Islet precursor cell (in vitro differentiated cells): ENCODE data around the gene HDAC2.
"Not testable (repeated sequence)": the region's sequence is repeated elsewhere in the genome, so short reads cannot be mapped to it uniquely, and the experiment has no call there.

Experiments used
- DNase-seq: peaks from one replicate; pipeline ENCODE4 v3.0.0-alpha.2; 2018

Gene HDAC2

GRCh38 chr6:113970805-113971676 is at the start of gene HDAC2:
Gene HDAC2 (minus strand): TSS chr6:113971148. CDS start chr6:113970908, 240 bp downstream.
- peak; percentile 90 for DNase-seq

DNA sequence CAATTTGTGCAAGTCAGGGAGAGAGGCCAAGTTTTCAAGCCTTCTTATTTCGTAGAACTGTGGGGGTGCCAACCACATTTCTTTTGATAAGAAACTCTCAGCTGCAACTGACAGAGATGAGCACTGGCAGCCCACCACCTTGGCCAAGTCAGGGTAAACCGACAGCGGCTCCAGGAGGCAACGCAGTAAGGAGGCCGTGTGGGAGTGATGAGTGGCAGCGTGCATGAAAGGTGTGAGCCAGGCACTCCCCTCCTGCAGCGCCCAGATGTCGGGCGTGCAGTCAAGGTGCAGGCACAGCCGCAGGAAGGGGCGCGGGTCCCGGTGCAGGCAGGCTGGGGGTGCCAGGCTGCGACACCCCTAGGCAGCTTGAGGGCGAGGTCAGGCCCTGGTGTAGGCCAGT is 49.2 kb upstream of the HDAC2 start:
- DNase-seq, result no peak

DNA sequence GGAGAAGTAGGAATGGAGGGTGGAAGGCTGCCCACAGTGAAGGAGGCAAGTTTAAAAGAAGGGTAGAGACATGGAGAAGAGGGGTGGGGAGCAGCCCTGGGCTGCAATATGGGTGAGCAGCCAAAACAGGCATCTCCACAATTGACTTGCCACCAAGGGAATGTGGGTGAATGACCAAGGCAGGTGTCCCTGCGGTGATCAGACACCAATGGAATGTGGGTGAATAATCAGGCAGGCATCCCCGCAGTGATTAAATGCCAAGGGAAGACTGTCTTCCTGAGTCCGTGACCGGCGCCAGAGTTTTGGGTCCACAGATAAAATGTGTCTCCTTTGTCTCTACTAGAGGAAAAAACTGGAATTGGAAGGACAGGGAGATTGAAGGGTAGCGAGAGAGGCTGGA is 46.2 kb upstream of the HDAC2 start:
- DNase-seq, result peak; percentile 61

DNA sequence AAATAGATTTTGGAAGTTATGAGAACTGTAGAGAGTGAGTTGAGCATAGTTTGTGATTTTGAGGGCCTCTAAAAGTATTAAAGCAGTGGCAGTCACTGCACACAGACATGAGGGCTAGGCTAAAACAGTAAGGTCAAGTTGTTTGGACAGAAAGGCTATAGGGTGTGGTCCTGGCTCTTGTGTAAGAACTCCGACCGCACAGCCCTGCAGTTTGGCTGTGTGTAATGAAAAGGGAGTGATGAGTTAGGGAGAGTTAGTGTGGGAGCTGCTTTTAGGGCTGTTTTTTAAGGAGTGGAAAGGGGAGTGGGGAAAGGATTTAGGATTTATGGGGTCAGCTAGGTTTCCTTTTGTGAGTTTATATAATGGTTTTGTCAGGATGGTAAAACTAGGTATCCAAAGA is 43.2 kb upstream of the HDAC2 start:
- DNase-seq, result not testable (repeated sequence)

DNA sequence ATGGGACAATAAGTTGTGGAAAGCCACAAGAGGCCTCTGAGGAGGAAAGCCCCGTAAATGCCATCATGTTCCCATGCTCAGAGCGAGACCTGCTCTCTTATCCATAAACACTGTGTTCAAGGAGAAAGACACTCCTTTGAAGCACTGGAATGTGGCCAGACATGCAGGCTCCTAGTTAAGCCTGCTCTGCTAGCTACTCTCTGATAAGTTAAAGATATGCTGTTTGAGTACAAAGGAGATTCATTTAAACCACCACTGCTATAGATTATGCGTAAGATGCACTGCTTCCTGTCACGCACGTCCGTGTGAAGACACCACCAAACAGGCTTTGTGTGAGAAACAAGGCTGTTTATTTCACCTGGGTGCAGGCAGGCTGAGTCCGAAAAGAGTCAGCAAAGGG is 40.5 kb upstream of the HDAC2 start:
- DNase-seq, result peak; percentile 89

GRCh38 chr6:114010540-114010939 is 39.6 kb upstream of the HDAC2 start:
- no peak for DNase-seq

DNA sequence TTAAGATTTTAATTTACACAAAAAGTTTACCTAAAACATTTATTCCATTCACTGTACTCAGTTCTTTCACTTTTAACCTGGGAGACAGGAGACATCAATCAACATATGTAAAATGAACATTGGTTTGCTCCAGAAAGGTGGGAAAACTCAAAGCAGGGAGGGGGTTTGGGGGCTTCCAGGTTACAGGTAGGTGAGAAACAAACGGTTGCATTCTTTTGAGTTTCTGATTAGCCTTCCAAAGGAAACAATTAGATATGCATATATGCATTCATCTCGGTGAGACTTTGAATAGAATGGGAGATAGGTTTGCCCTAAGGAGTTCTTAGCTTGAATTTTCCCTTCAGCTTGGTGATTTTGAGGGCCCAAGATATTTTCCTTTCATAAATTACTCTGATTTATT is 38.2 kb upstream of the HDAC2 start:
- no peak for DNase-seq

GRCh38 chr6:114008331-114008730 is 37.4 kb upstream of the HDAC2 start:
- no peak for DNase-seq

- peak; percentile 84 for DNase-seq
Measured at GRCh38 chr6:114007516-114007915, 36.6 kb upstream of the HDAC2 start.

GRCh38 chr6:114001354-114001753 is 30.4 kb upstream of the HDAC2 start:
- DNase-seq, result no peak

DNA sequence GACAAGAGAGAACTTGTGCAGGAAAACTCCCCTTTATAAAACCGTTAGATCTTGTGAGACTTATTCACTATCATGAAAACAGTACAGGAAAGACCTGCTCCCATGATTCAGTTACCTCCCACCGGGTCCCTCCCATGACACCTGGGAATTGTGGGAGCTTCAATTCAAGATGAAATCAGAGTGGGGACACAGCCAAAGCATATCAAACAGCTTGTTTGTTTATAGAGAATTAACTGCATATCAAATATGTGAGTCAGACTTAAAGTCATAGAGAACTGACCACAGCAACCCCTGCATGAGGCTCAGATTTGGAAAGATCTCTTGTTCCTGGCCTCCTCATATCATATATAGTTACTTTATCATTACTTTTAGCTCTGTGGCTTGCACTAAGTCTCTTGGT is 29.1 kb upstream of the HDAC2 start:
- DNase-seq, result no peak

DNA sequence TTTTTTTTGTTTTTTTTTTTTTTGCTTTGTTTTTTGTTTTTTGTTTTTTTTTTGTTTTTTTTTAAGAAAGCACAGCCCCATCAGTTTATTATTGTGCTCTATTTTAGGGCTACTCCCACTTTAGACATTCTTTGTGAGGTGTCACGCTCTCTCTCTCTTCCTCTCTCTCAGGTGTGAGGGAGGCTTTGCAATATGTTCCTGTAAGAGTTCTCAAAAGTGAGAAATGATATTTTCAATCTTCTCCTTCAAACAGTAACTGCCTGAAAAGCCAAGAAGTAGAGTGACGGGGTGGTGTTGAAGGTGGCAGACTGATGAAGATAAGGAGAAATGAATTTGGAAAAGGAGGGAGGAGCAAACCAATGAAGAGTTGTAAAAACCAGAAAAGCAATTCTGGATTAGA is 28.3 kb upstream of the HDAC2 start:
- no peak for DNase-seq

DNA sequence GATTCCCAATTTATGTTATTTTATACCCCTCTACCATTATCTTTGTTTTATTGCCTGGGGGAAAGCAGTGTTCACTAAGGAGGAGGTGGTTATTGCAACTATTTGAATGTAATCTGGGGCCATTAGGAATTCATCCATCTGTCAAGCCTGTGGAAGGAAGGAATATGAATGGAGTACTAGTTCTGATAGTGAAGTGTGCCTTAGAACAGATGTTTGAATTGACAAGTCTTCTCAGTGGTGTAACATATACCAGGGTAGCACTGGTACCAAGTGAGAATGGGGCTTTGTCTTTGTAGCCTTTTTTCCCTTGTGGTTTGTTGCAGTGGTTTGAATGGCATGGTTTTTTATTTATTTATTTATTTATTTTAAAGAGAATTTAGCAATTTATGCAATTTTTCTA is 27.9 kb upstream of the HDAC2 start:
- no peak for DNase-seq

DNA sequence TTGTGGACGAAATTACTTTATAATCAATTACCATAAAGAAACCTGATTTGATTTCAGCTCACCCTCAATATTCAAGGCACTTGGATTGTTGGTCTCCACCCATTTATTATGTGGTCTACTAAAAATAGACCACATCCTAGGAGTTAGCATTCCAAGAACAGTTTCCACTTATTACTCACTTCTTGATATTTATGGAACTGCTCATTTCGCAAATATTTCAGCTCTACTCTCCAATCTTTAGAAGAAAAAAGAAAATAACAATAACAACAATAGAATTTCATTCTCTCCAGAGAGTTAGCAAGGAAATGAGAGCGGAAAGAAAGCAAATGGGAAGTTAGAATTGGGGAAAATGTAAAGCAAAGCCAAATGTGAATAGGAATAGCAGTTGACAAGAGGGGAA is 26.2 kb upstream of the HDAC2 start:
- no peak for DNase-seq

GRCh38 chr6:113995634-113996033 is 24.7 kb upstream of the HDAC2 start:
- DNase-seq, result peak; percentile 97

GRCh38 chr6:113994934-113995342 is 24.0 kb upstream of the HDAC2 start:
- peak; percentile 95 for DNase-seq

DNA sequence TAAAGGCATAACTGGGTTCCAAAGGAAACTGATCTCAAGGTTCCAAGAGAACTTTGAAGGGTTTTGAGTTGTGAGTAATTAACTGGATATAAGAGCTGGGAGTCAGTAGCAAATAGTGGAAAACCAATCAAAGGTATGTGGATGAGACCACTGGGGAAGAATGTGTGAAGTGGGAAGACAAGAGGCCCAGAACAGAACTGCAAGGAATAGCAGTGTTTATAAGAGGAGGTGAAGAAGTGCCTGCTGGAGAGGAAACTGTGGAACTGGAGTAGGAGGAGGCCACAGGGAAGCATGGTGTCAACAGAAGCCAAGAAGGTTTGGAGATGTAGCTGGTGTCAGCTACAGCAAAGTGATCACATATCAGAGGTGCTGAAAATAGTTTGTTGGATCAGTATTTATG is 18.7 kb upstream of the HDAC2 start:
- no peak for DNase-seq

DNA sequence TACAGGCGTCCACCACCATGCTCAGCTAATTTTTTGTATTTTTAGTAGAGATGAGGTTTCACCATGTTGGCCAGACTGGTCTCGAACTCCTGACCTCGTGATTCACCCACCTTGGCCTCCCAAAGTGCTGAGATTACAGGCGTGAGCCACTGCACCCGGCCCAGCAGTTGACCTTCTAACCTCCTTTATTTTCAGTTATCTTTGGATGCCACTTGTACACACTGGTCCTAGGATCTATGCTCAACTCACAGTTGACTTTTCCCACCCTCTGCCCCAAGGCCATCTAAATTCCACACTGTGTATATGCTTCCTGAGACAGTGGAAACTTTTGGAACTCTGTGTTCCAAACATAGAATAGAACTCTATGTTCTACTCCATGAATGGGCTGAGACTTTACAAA is 11.7 kb upstream of the HDAC2 start:
- DNase-seq, result not testable (repeated sequence)

DNA sequence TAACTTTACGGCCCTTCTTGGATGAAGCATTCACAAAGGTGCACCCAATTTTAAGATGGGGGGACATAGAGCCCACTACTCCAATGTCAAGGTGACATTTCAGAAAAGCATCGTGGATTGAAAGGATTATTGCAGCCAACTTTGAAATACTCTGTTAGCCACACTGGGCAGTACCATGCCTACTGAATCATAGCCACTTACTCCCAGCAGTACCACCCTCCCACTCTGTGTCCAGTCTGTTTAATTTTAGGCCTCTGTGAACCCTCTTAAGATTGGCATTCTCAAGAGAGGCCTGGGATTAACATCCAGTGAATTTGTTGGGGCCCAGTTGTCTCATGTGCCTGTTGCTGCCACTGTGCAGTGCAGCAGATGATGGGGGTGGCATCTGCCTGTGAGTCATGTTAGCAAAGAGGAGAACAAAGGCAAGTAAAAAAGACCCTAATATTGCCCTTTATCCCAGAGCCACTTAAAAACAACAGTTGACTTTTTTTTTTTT is 11.2 kb upstream of the HDAC2 start:
- DNase-seq, result no peak

DNA sequence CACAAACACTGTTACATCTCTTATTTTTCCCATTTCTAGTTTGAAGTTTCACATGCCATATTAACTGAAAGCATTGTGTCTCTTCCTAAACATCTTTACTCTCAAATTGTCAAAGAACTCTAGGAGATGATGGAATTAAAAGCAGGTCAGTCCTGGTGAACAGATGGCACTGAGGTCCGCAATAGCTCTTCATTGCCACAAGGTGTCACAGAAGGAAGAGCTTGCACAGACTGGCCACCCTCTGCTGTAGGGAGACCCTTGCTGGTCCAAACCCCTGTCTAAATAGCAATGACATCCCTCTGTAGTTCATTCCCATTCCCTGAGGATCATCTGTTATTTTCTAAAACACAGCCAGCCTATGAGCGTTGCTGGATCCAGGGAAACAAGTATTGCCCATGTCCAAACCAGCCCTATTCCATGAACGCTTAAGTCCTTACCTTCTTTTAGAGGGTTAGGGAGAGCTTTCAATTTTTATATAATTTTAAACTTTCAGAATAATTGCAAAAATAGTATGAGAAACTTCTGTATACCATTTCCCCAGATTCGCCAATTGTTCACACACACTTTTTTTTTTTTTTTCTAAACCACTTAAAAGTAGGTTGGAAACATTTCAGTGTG is 10.1 kb upstream of the HDAC2 start:
- peak; percentile 73 for DNase-seq

DNA sequence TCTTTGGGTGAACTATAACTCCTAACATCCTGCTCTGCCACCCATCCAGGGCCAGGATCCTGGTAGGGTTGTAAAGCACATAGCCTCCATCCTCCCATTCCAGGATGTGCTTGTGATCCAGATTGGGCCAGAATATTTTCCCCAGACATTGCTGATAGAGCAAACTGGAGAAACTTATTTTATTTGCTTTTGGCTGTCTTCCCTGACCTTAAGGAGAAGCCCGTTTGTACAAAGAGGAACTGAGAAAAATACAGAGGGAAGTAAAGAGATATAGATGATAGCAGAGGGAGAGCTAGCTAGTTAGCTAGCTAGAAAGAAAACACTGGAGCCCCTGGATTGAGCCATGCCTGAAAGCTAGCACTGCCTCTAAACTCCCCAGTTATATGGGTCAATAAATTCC is 9.0 kb upstream of the HDAC2 start:
- no peak for DNase-seq

DNA sequence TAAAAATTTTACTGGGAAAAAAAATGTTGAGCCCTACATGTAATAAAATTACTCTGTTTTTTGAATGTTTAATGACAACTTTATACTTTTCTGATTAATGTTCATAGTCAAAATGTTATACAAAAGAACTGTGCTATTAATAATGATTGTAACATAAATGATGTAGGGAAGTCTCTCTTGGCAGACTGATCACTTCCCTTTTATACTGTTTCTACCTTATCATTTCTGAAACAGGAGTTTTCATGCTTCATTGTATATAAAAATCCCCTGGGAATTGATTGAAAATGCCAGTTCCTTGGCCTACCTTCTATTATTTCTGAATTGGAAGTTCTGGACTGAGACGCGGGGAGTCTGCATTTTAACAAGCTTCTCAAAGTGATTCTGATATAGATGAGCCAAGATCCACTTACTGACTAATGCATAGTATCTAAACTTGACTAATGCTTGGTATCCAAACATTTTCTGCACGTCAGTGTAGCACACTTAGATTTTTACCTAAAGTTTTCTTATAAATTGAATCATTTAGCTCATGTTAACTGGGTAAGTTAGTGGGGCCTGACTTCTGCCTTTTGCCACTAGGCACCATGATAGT is 7.2 kb upstream of the HDAC2 start:
- no peak for DNase-seq

DNA sequence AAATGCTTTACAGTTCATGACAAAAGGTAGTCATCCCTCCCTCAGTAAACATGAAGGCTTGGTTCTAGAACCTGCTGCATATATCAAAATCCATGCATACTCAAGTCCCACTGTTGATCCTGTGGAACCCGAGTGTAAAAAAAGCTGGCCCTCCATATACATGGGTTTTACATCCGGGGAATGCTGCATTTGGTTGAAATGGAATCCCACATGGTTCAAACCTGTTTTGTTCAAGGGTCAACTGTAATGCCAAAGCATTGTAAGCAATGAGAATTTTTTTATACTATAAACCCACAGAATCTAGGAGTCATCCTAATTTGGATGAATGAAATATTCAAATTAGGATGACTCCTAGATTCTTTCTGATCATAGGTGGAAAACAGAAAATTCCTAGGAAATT is 5.9 kb upstream of the HDAC2 start:
- no peak for DNase-seq

- DNase-seq, result no peak
Measured at GRCh38 chr6:113971741-113972140, 793 bp upstream of the HDAC2 start.
